K562 (cell line): ENCODE measurements around the gene PATJ. TPM values are rescaled to one million over a fixed set of nuclear protein-coding genes. Genes with fewer than 3 reads are reported as not detected.

Source experiments
- ATAC-seq: fragments of 200-7000 bp; cut with Tn5 transposase; 3 replicates; pipeline ENCODE4 v1.9.1; 2020; ENCODE audit warnings: moderate library complexity
- BruUV-seq: library from RNA; stranded (reverse); fragments of 400-500 nt; replicated peaks from 2 replicates; lab custom pipeline; 2021; lab: Mats Ljungman, UMichigan
- CTCF ChIA-PET: fragments of 300-600 bp; formaldehyde crosslinking; extraction: SDS; loops from one replicate; lab custom pipeline; 2021; ENCODE audit warnings: low intra/inter-chr PET ratio; lab: Yijun Ruan, JAX
- POLR2A ChIA-PET: fragments of 300-600, 350-650 bp; sonication (Branson Sonifier 250); formaldehyde crosslinking; extraction: SDS; loops from one replicate; lab custom pipeline; 2021; ENCODE audit warnings: antibody characterized with exemption, inconsistent platforms; lab: Yijun Ruan, JAX
- DNase-seq, 4 experiments: peaks; one replicate each; pipeline versions ENCODE4 v3.0.0 to v3.0.0-alpha.2; 2011 to 2018; ENCODE audit warnings: low spot score in 3 of 4, mixed read lengths in 3 of 4; ENCODE audit errors: extremely low read depth in 1 of 4
- FAIRE-seq: peaks from 2 replicates; lab custom pipeline; 2011; peaks lifted over from hg19 to GRCh38; lab: Jason Lieb, UNC
- H2AFZ ChIP-seq: 2 replicates; pipeline ENCODE4 v1.6.0; 2011; ENCODE audit warnings: low read depth, low read length, control low read depth, inconsistent platforms
- H3K27ac ChIP-seq: fragments of 200-600 bp; 3 replicates; pipeline ENCODE4 v1.8.0; 2011; ENCODE audit warnings: low read depth, mild to moderate bottlenecking, control low read depth, inconsistent platforms, low read length, moderate library complexity, mixed read lengths; ENCODE audit errors: extremely low read depth
- H3K27me3 ChIP-seq, 2 experiments: fragments of 300-600 bp in 1 of 2; 2 replicates in 1 of 2; 3 replicates in 1 of 2; pipeline versions ENCODE4 v1.6.0 to v1.8.0; 2011; ENCODE audit warnings: inconsistent platforms in 2 of 2, low read length in 2 of 2, mild to moderate bottlenecking in 1 of 2, mixed read lengths in 1 of 2, moderate library complexity in 1 of 2; ENCODE audit not compliant: control insufficient read depth in 2 of 2, insufficient read depth in 2 of 2
- H3K36me3 ChIP-seq: fragments of 300-600 bp; 3 replicates; pipeline ENCODE4 v1.8.0; 2011; ENCODE audit warnings: mild to moderate bottlenecking, low read length, inconsistent platforms; ENCODE audit not compliant: control insufficient read depth, insufficient read depth
- H3K4me1 ChIP-seq, 2 experiments: fragments of 200-600 bp in 1 of 2; replicated peaks in 1 of 2; 2 replicates in 1 of 2; 3 replicates in 1 of 2; pipeline versions ENCODE4 v1.5.1 to v1.8.0; 2011; ENCODE audit warnings: inconsistent platforms in 2 of 2, low read length in 2 of 2, mild to moderate bottlenecking in 1 of 2, mixed read lengths in 1 of 2, moderate library complexity in 1 of 2; ENCODE audit not compliant: control insufficient read depth in 2 of 2, insufficient read depth in 2 of 2
- H3K4me2 ChIP-seq: 2 replicates; pipeline ENCODE4 v1.6.1; 2011; ENCODE audit warnings: low read length, control low read depth, inconsistent platforms, mixed read lengths; ENCODE audit not compliant: insufficient read depth
- H3K4me3 ChIP-seq: fragments of 200-600 bp; sonication (generic), shearing (Covaris generic); 2 replicates; pipeline ENCODE4 v1.5.1; 2016; ENCODE audit warnings: control low read depth, inconsistent platforms
- H3K79me2 ChIP-seq: fragments of 200-600 bp; 3 replicates; pipeline ENCODE4 v1.8.0; 2011; ENCODE audit warnings: low read length, inconsistent platforms; ENCODE audit not compliant: control insufficient read depth, insufficient read depth
- H3K9ac ChIP-seq, 2 experiments: 2 replicates each; pipeline versions ENCODE4 v1.6.0 to v1.6.1; 2011; ENCODE audit warnings: low read depth in 2 of 2, low read length in 2 of 2, control low read depth in 1 of 2, inconsistent platforms in 1 of 2, mild to moderate bottlenecking in 1 of 2, mixed read lengths in 1 of 2; ENCODE audit not compliant: insufficient read depth in 1 of 2
- H3K9me1 ChIP-seq: one replicate; pipeline ENCODE4 v1.6.0; 2011; ENCODE audit warnings: inconsistent platforms, mild to moderate bottlenecking, low read length, moderate library complexity; ENCODE audit not compliant: control insufficient read depth, insufficient read depth
- H3K9me3 ChIP-seq: replicated peaks from 2 replicates; pipeline ENCODE4 v1.5.1; 2011; ENCODE audit warnings: low read depth, low read length, inconsistent platforms; ENCODE audit not compliant: control insufficient read depth, insufficient read depth
- H4K20me1 ChIP-seq: replicated peaks from 2 replicates; pipeline ENCODE4 v1.6.1; 2011; ENCODE audit warnings: low read length, inconsistent platforms, mixed read lengths; ENCODE audit not compliant: control insufficient read depth, insufficient read depth
- DNMT1 ChIP-seq: fragments of 450-650 bp; IDR thresholded peaks from 2 replicates; pipeline ENCODE4 v1.6.1; 2016; ENCODE audit warnings: antibody characterized with exemption, mild to moderate bottlenecking
- GABPB2 ChIP-seq: fragments of 250-450 bp; sonication (Bioruptor Pico); conservative IDR thresholded peaks from 2 replicates; pipeline ENCODE4 v1.5.1; 2021; ENCODE audit warnings: mild to moderate bottlenecking
- SMARCA4 ChIP-seq: fragments of 450-650 bp; IDR thresholded peaks from 2 replicates; pipeline ENCODE4 v1.6.1; 2016
- SMC3 ChIP-seq: conservative IDR thresholded peaks from 2 replicates; pipeline ENCODE4 v1.6.1; 2011; ENCODE audit warnings: low read depth, low read length, improper control_type of control experiment; ENCODE audit not compliant: insufficient read depth
- WGBS: fragments of 100-300 bp; shearing (Covaris generic); methylation state at CpG from one replicate; pipeline ENCODE4 v1.1.6; 2016; ENCODE audit warnings: low coverage, mixed read lengths; ENCODE audit not compliant: insufficient coverage; ENCODE audit errors: missing lambda C conversion rate; 5-methylcytosine and 5-hydroxymethylcytosine counted together
- in situ Hi-C: fragments of 300-500 bp; cut with MboI; formaldehyde crosslinking; loops from 4 replicates; pipeline ENCODE4 v1.15.0; 2018; ENCODE audit warnings: inconsistent platforms, mixed read lengths
- intact Hi-C: fragments of 100-400 bp; cut with micrococcal nuclease; formaldehyde crosslinking; loops from 2 replicates; pipeline ENCODE4 v1.14.2; 2022
- polyA plus RNA-seq, 8 experiments: library from polyadenylated mRNA; depleted of rRNA in 4 of 8; stranded (reverse) in 5 of 8; unstranded in 3 of 8; fragments of >200 nt; fragmentation: Nextera tagmentation in 2 of 8; fragmentation: Illumina TruSeq in 1 of 8; extraction: Ambion mirVana in 2 of 8; extraction: Trizol in 1 of 8; gene quantifications; 2 replicates each; pipeline versions ENCODE4 v1.2.1 to v1.2.3, GENCODE V29; 2011 to 2014; ENCODE audit warnings: inconsistent platforms in 1 of 8, missing spikeins in 1 of 8
- total RNA-seq, 7 experiments: library from RNA; depleted of rRNA in 6 of 7; stranded (reverse); fragments of >200 nt in 6 of 7; fragmentation: Illumina TruSeq in 2 of 7; extraction: Trizol in 2 of 7; gene quantifications; 2 replicates each; pipeline versions ENCODE4 v1.2.1 to v1.2.3, GENCODE V29; 2011 to 2021; ENCODE audit warnings: low replicate concordance in 1 of 7

The PATJ gene
- total and polyA plus RNA-seq, 9 of the 15 experiments (the other 6 are each of a cell fraction or from before 2014, with no cell fraction given): 0.22 TPM; not detected in 8

GRCh38 chr1:61914823-61915482 is 172.7 kb downstream of the PATJ start:
- no peaks in the 10 kb centered on the region for H3K79me2 ChIP-seq
- no TSS peak for BruUV-seq
- no peak overlapping the region for H3K27ac ChIP-seq
- no peaks in the 10 kb centered on the region for H3K9me3 ChIP-seq
- 0% methylated on average over 4 of the region's 4 CpGs for WGBS
- no peaks in the 10 kb centered on the region for H3K4me1 ChIP-seq
- ATAC-seq (no peak), FAIRE-seq (no peak)
- H3K4me2 ChIP-seq: no peak overlapping the region
- intact Hi-C loops: no loop called here
- H3K27me3 ChIP-seq: no peaks in the 10 kb centered on the region
- H3K9me1 ChIP-seq: no peaks in the 10 kb centered on the region
- H3K4me3 ChIP-seq: no peak overlapping the region
- H3K36me3 ChIP-seq: no peaks in the 10 kb centered on the region
- TF ChIP-seq SMC3 (no peak), DNMT1 (no peak)
- TF ChIP-seq, all 486 proteins: peak for 0
- no peak for DNase-seq
- no peak overlapping the region for H3K9ac ChIP-seq
- no peak overlapping the region for H2AFZ ChIP-seq
- in situ Hi-C loops: no loop called here
- no peaks in the 10 kb centered on the region for H4K20me1 ChIP-seq
- ChIA-PET CTCF (no interaction called here), POLR2A (no interaction called here)

- Histone ChIP-seq H3K79me2 (no peaks in the 10 kb centered on the region), H3K4me1 (no peaks in the 10 kb centered on the region), H3K4me2 (no peak overlapping the region), H4K20me1 (no peaks in the 10 kb centered on the region), H3K27me3 (no peaks in the 10 kb centered on the region; a peak in 1 of 5 replicates), H3K9ac (no peak overlapping the region), H3K27ac (no peak overlapping the region), H3K9me3 (no peaks in the 10 kb centered on the region), H3K4me3 (no peak overlapping the region), H2AFZ (no peak overlapping the region), H3K9me1 (no peaks in the 10 kb centered on the region), H3K36me3 (no peaks in the 10 kb centered on the region)
- ChIA-PET POLR2A (no interaction called here), CTCF (interaction anchor here (0.5 kb wide), 1 partner anchor 201 kb away, joined by 3 read pairs; no protein-coding TSS in a partner anchor)
- DNase-seq: no peak
- FAIRE-seq: no peak
- no TSS peak for BruUV-seq
- intact Hi-C loops: no loop called here
- in situ Hi-C loops: no loop called here
- TF ChIP-seq SMARCA4: no peak
- no peak for TF ChIP-seq GABPB2 (CRISPR knock-in tag)
- no peak for ATAC-seq
Measured at GRCh38 chr1:61921435-61921834, 179.2 kb downstream of the PATJ start.
